DND-41 (cell line): Measurements from ENCODE around the gene VAMP4.

ENCODE experiments used
- CTCF ChIP-seq: IDR thresholded peaks from 2 replicates; pipeline ENCODE4 v1.5.1; 2012; ENCODE audit warnings: borderline replicate concordance, low read length, moderate library complexity, mild to moderate bottlenecking; ENCODE audit not compliant: poor library complexity, severe bottlenecking; ENCODE audit errors: extremely low read depth
- EZH2 ChIP-seq: IDR thresholded peaks from 3 replicates; pipeline ENCODE4 v1.6.1; 2012; ENCODE audit warnings: borderline replicate concordance, low read depth, mild to moderate bottlenecking, moderate library complexity, low read length, inconsistent platforms; ENCODE audit not compliant: severe bottlenecking

GRCh38 chr1:171702598-171702997 lies 39.3 kb downstream of the VAMP4 start:
- TF ChIP-seq CTCF (no peak), EZH2 (no peak)
